ENCODE measurements around the gene CCDC157. TPM values are rescaled to one million over a fixed set of nuclear protein-coding genes. Genes with fewer than 3 reads are reported as not detected.

CCDC157 gene
- total RNA-seq, 2 experiments from 2014 or later = 4.3 to 5.0 TPM

DNA sequence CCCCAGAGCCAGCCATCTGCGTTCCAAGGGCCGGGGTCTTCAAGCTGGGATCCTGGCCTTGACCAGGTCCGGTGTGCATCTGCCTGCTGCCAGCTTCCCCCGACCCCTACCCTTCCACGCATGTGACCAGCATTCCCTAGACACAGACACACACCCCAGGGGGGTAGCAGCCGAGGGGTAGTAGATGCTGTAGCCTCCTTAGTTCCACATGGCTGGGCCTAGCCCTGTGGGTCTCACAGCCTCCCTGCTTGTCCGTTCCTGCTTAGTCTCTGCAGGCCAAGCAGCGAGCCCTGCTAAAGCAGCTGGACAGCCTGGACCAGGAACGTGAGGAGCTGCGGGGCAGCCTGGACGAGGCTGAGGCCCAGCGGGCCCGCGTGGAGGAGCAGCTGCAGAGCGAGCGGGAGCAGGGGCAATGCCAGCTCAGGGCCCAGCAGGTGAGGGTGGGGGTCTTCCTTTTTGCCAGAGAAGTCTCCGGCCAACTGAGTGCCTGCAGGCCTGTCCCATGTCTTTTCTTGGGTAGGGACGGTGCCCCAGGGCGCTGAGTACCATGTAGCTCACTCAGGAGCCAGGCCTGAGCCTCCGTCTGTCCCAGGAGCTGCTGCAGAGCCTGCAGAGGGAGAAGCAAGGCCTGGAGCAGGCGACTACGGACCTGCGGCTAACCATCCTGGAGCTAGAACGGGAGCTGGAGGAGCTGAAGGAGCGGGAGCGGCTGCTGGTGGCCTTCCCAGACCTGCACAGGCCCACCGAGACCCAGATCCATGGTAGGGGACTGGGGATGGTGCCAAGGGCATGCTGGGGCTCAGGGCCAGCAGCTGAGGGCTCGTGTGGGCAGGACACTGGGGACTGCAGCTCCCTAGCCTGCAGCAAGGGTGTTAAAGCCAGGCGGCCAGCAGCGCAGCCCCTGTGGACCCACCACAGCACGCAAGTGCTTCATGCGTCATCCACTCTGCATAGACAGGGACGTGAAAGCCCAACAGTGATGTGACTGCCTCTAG is 16.8 kb downstream of the CCDC157 start:
- ChIA-PET CTCF (interaction anchor here (1.4 kb wide), 1 partner anchor 86 kb away, joined by 6 read pairs; no protein-coding TSS in a partner anchor), POLR2A (interaction anchor here (1.1 kb wide), 1 partner anchor 108 kb away, joined by 4 read pairs; no protein-coding TSS in a partner anchor)
- DNase-seq = no peak
- H3K27ac Mint-ChIP-seq = no peak overlapping the region
- ATAC-seq = no peak
- no peaks in the 10 kb centered on the region for H3K9me3 Mint-ChIP-seq (ENCODE audit: insufficient read depth)
- no peaks in the 10 kb centered on the region for H3K27me3 Mint-ChIP-seq (ENCODE audit: low read depth)
- H3K4me3 Mint-ChIP-seq = no peak overlapping the region
- H3K36me3 Mint-ChIP-seq (ENCODE audit: low read depth) = no peaks in the 10 kb centered on the region
- no peaks in the 10 kb centered on the region for H3K4me1 Mint-ChIP-seq (ENCODE audit: low read depth)

DNA sequence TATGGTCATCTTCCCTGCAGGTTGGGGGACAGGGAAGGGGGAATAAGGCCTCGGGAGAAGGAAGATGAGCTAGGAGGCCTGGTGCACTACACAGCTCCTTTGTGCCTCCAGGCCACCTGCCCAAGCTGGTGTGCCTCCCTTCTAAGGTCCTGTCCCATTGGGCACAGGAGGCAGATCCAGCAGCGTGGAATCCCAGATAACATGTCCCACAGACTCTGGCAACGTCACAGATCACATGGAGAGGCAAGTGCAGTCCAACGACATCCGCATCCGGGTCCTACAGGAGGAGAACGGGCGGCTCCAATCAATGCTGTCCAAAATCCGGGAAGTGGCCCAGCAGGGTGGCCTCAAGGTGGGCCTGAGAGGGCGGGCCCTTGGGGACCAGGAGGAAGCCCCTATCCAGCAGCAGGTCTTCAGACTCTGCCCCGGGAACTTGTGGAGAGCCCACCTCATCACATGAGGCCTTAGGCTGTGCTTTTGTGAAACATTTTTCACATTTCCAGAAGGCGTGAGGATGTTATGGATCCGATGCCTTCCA is 18.6 kb downstream of the CCDC157 start:
- no peaks in the 10 kb centered on the region for H3K36me3 Mint-ChIP-seq (ENCODE audit: low read depth)
- H3K27ac Mint-ChIP-seq = no peak overlapping the region
- POLR2A ChIA-PET = no interaction called here
- H3K4me3 Mint-ChIP-seq = no peak overlapping the region
- no peak for ATAC-seq
- CTCF ChIA-PET = no interaction called here
- H3K27me3 Mint-ChIP-seq (ENCODE audit: low read depth) = no peaks in the 10 kb centered on the region
- DNase-seq = no peak
- H3K9me3 Mint-ChIP-seq (ENCODE audit: insufficient read depth) = no peaks in the 10 kb centered on the region
- H3K4me1 Mint-ChIP-seq (ENCODE audit: low read depth) = no peaks in the 10 kb centered on the region

DNA sequence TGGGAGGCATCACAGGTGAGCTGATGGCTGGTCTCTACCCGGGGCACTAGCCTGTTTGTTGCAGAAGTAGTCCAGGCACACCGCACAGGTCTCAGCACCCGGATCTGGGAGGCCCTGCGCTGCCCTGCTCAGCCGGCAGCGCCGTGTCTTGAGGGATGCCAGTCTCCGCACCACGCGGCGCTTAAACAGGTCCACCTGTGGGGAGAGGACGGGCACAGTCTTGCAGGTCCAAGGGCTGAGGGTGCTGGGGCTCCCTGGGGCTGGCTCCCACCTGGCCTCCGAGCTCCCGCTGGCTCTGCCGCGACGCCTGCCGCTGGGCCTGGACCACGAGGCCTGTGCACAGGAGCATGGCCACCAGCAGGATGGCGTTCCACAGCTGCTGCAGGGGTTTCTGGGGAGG is 23.2 kb downstream of the CCDC157 start:
- H3K27ac Mint-ChIP-seq = no peak overlapping the region
- no peaks in the 10 kb centered on the region for H3K9me3 Mint-ChIP-seq (ENCODE audit: insufficient read depth)
- no peaks in the 10 kb centered on the region for H3K4me1 Mint-ChIP-seq (ENCODE audit: low read depth)

DNA sequence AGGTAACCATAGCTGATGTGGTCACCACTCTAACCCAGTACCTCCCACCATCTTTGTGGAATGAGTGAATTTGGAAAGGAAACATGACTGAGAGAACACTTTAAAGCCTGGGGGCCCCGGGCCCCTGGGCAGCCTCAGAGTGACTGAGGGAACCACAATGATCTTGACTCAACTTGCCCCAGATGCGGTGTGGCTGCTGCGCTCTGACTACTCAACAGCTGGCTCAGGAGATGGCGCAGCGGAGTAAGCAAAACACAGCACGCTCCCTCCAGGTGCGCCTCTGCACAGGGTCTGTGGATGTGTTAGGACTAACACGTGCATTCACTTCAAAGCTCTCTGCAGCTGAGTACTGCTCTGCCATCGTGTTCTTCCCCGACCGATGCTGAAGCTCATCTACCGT is 24.5 kb downstream of the CCDC157 start:
- DNase-seq = no peak
- POLR2A ChIA-PET = interaction anchor here (0.9 to 1.0 kb wide), 3 partner anchors 25 to 92 kb away, joined by 3 to 4 read pairs (median 4); partner anchors contain the start of genes CASTOR1, CCDC157 and SF3A1

More for the DNA sequence above, 23.2 kb downstream of the CCDC157 start:
- DNase-seq = no peak
- CTCF ChIA-PET = interaction anchor here (2.8 kb wide), 1 partner anchor 92 kb away, joined by 20 read pairs; the partner anchor contains the start of gene CASTOR1
- ATAC-seq = no peak
- H3K4me3 Mint-ChIP-seq = no peak overlapping the region
- H3K36me3 Mint-ChIP-seq (ENCODE audit: low read depth) = no peaks in the 10 kb centered on the region
- no peaks in the 10 kb centered on the region for H3K27me3 Mint-ChIP-seq (ENCODE audit: low read depth)
- POLR2A ChIA-PET = no interaction called here

DNA sequence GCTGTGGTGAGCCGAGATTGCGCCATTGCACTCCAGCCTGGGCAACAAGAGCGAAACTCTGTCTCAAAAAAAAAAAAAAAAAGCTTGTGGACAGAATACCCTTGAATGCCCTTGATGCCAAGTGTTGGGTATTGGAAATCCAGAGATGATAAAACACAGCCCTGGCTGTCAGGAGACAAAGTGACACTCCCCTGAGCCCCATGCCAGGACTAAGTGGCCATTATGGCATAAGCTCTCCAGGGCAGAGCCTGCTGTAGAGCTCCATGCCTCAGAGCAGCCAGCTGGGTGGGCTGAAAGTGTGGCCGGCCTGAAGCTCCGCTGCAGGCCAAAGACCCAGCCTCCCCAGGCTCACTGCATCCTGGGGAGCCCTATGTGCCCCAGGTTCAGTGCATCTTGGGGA is 25.5 kb downstream of the CCDC157 start:
- Mint-ChIP-seq H3K36me3 (ENCODE audit: low read depth) (no peaks in the 10 kb centered on the region), H3K27ac (no peak overlapping the region), H3K9me3 (ENCODE audit: insufficient read depth) (no peaks in the 10 kb centered on the region), H3K4me1 (ENCODE audit: low read depth) (peaks cover 11% of the 10 kb centered on the region), H3K4me3 (no peak overlapping the region), H3K27me3 (ENCODE audit: low read depth) (no peaks in the 10 kb centered on the region)
- POLR2A ChIA-PET = interaction anchor here (0.9 to 2.0 kb wide), 3 partner anchors 26 to 53 kb away, joined by 3 to 7 read pairs (median 4); partner anchors contain the start of genes CCDC157 and SF3A1
- no peak for ATAC-seq
- CTCF ChIA-PET = interaction anchor here (1.9 to 17.8 kb wide), 3 partner anchors 8 to 94 kb away, joined by 9 to 346 read pairs (median 20); partner anchors contain the start of gene CASTOR1
- DNase-seq = no peak

More for the DNA sequence above, 24.5 kb downstream of the CCDC157 start:
- Mint-ChIP-seq H3K4me1 (ENCODE audit: low read depth) (peaks cover 5% of the 10 kb centered on the region), H3K36me3 (ENCODE audit: low read depth) (no peaks in the 10 kb centered on the region), H3K9me3 (ENCODE audit: insufficient read depth) (no peaks in the 10 kb centered on the region), H3K4me3 (no peak overlapping the region), H3K27me3 (ENCODE audit: low read depth) (no peaks in the 10 kb centered on the region), H3K27ac (no peak overlapping the region)
- ATAC-seq = peak; percentile 18
- CTCF ChIA-PET = interaction anchor here (0.7 to 2.8 kb wide), 4 partner anchors 9 to 260 kb away, joined by 4 to 20 read pairs (median 8); partner anchors contain the start of gene CASTOR1

DNA sequence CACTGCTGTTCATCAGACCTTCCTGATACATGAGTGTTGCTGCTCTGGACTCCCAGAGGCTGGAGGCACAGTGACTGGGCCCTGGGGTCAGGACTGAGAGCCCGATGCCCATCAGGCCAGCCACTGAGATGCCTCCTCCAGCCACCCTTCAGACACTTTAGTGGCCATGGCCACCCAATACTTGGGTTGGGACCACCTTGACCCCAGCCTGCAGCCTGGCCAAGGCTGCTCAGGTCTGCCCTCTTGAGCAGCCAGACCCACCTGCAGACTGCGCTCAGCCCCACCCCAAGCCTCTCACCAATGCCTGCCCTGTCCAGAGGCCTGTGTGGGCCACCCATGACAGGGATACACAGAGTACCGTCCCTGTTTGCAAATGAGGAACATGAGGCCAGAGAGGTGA is 26.3 kb downstream of the CCDC157 start:
- Mint-ChIP-seq H3K4me3 (no peak overlapping the region), H3K36me3 (ENCODE audit: low read depth) (no peaks in the 10 kb centered on the region), H3K27me3 (ENCODE audit: low read depth) (no peaks in the 10 kb centered on the region), H3K27ac (no peak overlapping the region), H3K9me3 (ENCODE audit: insufficient read depth) (no peaks in the 10 kb centered on the region), H3K4me1 (ENCODE audit: low read depth) (peaks cover 15% of the 10 kb centered on the region)
- no peak for DNase-seq
- POLR2A ChIA-PET = interaction anchor here (0.7 to 2.0 kb wide), 2 partner anchors 26 to 98 kb away, joined by 3 to 7 read pairs; partner anchors contain the start of genes CCDC157 and SF3A1
- CTCF ChIA-PET = interaction anchor here (17.8 kb wide), 1 partner anchor 93 kb away, joined by 346 read pairs; the partner anchor contains the start of gene CASTOR1
- no peak for ATAC-seq

DNA sequence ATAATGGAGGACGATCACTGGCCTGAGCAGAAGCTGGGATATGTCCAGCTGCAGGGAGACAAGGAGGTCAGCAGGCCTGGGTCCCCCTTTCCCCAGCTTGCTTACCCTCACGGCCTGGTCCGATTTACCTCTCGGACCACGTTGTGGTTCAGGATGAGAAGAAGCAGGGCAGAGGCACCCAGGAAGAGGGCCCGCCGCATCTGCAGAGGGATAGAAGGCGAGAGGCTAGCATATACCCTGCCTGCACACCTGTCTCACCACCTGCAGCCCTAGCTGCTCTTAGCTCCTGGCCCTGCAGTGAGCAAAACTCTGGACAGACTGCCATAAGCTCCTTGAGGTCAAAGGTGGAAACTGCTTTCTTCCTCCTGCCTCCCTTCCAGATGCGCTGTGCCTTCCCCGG is 29.1 kb downstream of the CCDC157 start:
- Mint-ChIP-seq H3K27ac (no peak overlapping the region), H3K27me3 (ENCODE audit: low read depth) (no peaks in the 10 kb centered on the region), H3K4me3 (peak overlapping the region; percentile 79), H3K9me3 (ENCODE audit: insufficient read depth) (no peaks in the 10 kb centered on the region), H3K4me1 (ENCODE audit: low read depth) (peaks cover 20% of the 10 kb centered on the region), H3K36me3 (ENCODE audit: low read depth) (no peaks in the 10 kb centered on the region)
- DNase-seq (no peak), ATAC-seq (no peak)
- POLR2A ChIA-PET = interaction anchor here (1.2 to 4.0 kb wide), 3 partner anchors 38 to 97 kb away, joined by 3 to 32 read pairs (median 4); partner anchors contain the start of gene CASTOR1
- CTCF ChIA-PET = interaction anchor here (0.7 to 17.8 kb wide), 7 partner anchors 11 to 130 kb away, joined by 3 to 346 read pairs (median 3); partner anchors contain the start of genes CASTOR1, CCDC157, MTFP1 and SEC14L2

DNA sequence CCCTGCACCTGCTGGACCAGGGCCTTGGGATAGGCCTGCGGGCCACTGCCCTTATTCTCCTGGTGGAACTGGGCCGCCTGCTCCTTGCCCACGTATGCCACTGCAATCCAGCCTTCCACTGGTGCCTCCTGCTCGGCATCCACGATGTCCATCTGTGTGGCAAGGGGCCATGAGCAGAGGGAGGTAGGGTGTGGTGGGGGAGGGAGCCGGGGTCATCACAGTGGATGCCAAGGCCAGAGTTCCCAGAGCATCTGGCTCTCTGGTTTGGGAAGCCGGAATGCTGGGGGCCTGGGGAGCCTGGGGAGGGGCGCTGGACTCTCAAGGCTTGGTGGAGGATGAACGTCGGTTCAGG is 29.8 kb downstream of the CCDC157 start:
- Mint-ChIP-seq H3K4me3 (peak overlapping the region; percentile 79), H3K27me3 (ENCODE audit: low read depth) (no peaks in the 10 kb centered on the region)
- POLR2A ChIA-PET = interaction anchor here (0.6 to 4.0 kb wide), 3 partner anchors 37 to 645 kb away, joined by 3 to 32 read pairs (median 4); partner anchors contain the start of gene CASTOR1

DNA sequence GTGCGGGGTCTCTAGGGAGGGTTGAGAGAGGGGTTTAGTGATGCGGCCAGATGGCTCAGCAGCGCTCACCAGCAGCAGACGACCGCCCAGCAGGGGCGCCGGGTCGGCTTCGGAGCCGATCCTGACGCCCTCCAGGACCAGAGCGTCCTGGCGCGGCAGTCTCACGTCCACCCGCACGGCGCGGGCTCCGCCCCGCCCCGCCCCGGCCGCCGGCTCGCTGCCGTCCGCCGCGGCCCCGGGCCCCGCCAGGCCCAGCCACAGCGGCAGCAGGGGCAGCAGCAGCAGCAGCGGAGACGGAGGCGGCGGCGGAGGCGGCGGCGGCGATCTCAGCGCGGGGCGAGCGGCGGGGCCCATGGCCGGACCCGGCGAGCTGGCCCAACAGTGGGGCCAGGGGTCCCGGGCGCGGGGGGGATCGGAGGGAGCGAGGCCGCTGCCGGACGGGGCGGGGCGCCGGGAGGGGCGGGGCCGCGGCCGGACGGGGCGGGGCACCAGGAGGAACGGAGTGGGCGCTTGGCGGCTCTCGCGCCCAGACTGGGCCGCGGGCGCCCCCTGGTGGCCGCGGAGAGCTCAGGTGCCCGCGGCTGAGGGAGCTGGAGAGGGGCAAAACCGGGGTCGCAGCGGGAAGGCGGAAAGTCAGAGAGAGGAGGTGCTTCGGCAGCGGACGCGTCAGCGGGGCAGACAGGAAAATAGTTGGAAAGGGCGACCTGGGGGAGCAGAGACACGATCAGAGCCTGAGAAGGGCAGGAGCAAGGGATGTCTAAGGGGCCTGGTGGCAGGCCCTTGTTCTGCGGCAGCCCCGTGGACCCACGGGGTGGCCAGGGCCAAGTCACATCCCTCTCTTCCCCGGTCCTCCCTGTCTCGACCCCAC is 30.4 kb downstream of the CCDC157 start, which contains the start of gene RNF215:
TSS of gene RNF215 (minus strand) at position 452 of the 868 bp plus-strand sequence. CDS start at position 354, 98 bp downstream.
- Mint-ChIP-seq H3K9me3 (ENCODE audit: insufficient read depth) (no peaks in the 10 kb centered on the region), H3K27me3 (ENCODE audit: low read depth) (no peaks in the 10 kb centered on the region), H3K4me1 (ENCODE audit: low read depth) (peaks cover 32% of the 10 kb centered on the region), H3K4me3 (peak within 1 kb of the TSS; percentile 80), H3K36me3 (ENCODE audit: low read depth) (no peaks in the 10 kb centered on the region), H3K27ac (peak within 1 kb of the TSS; percentile 78)
- ATAC-seq (peak; percentile 83), DNase-seq (peak; percentile 85)
- CTCF ChIA-PET = interaction anchor here (0.5 to 17.8 kb wide), 47 partner anchors 10 to 297 kb away, joined by 3 to 346 read pairs (median 4); partner anchors contain the start of genes CASTOR1, CCDC157, MTFP1 and SEC14L2
- POLR2A ChIA-PET = interaction anchor here (0.6 to 4.0 kb wide), 4 partner anchors 30 to 645 kb away, joined by 3 to 32 read pairs (median 3); partner anchors contain the start of genes CASTOR1, CCDC157, OSM and SF3A1

More for the DNA sequence above, 29.8 kb downstream of the CCDC157 start:
- Mint-ChIP-seq H3K4me1 (ENCODE audit: low read depth) (peaks cover 26% of the 10 kb centered on the region), H3K36me3 (ENCODE audit: low read depth) (no peaks in the 10 kb centered on the region), H3K27ac (peak overlapping the region; percentile 68), H3K9me3 (ENCODE audit: insufficient read depth) (no peaks in the 10 kb centered on the region)
- no peak for ATAC-seq
- CTCF ChIA-PET = interaction anchor here (0.7 to 17.8 kb wide), 11 partner anchors 9 to 131 kb away, joined by 3 to 346 read pairs (median 3); partner anchors contain the start of genes CASTOR1 and SEC14L2
- DNase-seq = no peak

DNA sequence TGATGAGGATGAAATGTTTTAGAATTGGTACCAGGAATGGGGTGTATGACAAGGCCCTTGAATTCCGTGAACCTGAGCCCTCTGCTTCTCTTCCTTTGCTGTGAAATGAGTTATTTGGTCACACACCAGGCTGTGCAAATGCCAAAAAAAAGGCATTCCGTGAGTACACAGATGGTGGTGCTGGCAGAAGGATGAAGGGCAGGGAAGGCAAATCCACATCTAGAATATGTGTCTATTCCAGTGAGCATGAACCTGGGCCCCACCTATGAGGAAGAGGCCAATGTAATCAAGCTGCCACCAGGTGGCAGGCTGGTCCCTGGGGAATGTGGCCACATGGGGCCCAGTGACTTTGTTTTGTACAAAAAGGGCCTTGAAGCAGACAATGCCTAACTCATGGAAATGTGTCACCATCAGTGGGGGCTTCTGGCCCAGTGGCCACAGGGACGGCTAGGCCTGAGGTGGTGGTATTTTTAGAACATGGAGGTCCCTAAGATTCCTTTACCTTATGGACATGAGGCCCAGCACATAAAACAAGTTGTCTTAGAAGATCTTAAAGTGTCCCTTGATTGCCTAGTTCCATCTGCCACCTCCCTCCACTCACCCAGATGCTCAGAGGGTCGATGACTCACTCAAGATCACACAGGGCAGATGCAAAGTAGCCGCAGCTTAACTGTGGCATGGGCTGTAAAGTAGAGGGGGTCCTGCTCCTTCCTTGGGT is 34.3 kb downstream of the CCDC157 start:
- H3K9me3 Mint-ChIP-seq (ENCODE audit: insufficient read depth) = no peaks in the 10 kb centered on the region
- CTCF ChIA-PET = interaction anchor here (0.8 to 17.8 kb wide), 25 partner anchors 8 to 364 kb away, joined by 3 to 346 read pairs (median 5); partner anchors contain the start of genes CASTOR1, CCDC157, MTFP1 and SF3A1
- H3K4me3 Mint-ChIP-seq = no peak overlapping the region
- H3K27me3 Mint-ChIP-seq (ENCODE audit: low read depth) = no peaks in the 10 kb centered on the region
- POLR2A ChIA-PET = interaction anchor here (0.6 to 2.8 kb wide), 6 partner anchors 33 to 113 kb away, joined by 3 to 18 read pairs (median 4); partner anchors contain the start of gene MTFP1
- H3K27ac Mint-ChIP-seq = peak overlapping the region; percentile 86
- ATAC-seq (peak; percentile 56), DNase-seq (peak; percentile 85)
- H3K36me3 Mint-ChIP-seq (ENCODE audit: low read depth) = no peaks in the 10 kb centered on the region
- peaks cover 53% of the 10 kb centered on the region for H3K4me1 Mint-ChIP-seq (ENCODE audit: low read depth)

All from activated CD8-positive, alpha-beta T cell treated with anti-CD3 and anti-CD28 coated beads, Interleukin-2, amount 10 ng/mL, durations not matched to agents 7 days and 5 days (primary cell).